HepG2 (cell line): ENCODE data around the gene SRXN1. TPM values are rescaled to one million over a fixed set of nuclear protein-coding genes. Genes with fewer than 3 reads are reported as not detected.

Experiments used
- CHCHD3 ChIP-seq: sonication (generic); formaldehyde crosslinking; IDR thresholded peaks from 2 replicates; pipeline ENCODE4 v1.8.0; 2022; ENCODE audit warnings: mild to moderate bottlenecking, missing genetic modification reagents, moderate library complexity
- HMG20A ChIP-seq: IDR thresholded peaks from 2 replicates; pipeline ENCODE4 v1.6.1; 2016; ENCODE audit warnings: borderline replicate concordance
- KLF13 ChIP-seq: sonication (generic); formaldehyde crosslinking; IDR thresholded peaks from 2 replicates; pipeline ENCODE4 v1.4.0; 2020; ENCODE audit warnings: mild to moderate bottlenecking, missing genetic modification reagents
- LCORL ChIP-seq, 2 experiments: fragments of 450-650 bp in 1 of 2; sonication (generic) in 1 of 2; formaldehyde crosslinking in 1 of 2; IDR thresholded peaks; 2 replicates each; pipeline versions ENCODE4 v1.5.0 to v1.6.1; 2017 to 2020; ENCODE audit warnings: antibody characterized with exemption in 1 of 2, missing genetic modification reagents in 1 of 2
- NR2F6 ChIP-seq, 2 experiments: IDR thresholded peaks; 2 replicates each; pipeline ENCODE4 v1.6.1; 2016; ENCODE audit warnings: antibody characterized with exemption in 1 of 2, mild to moderate bottlenecking in 1 of 2
- RCOR2 ChIP-seq: IDR thresholded peaks from 2 replicates; pipeline ENCODE4 v1.6.1; 2016; ENCODE audit warnings: missing biosample characterization, missing genetic modification reagents
- RFX3 ChIP-seq: IDR thresholded peaks from 2 replicates; pipeline ENCODE4 v1.6.1; 2016; ENCODE audit warnings: missing biosample characterization, missing genetic modification reagents
- TCF7 ChIP-seq: sonication (generic); IDR thresholded peaks from 2 replicates; pipeline ENCODE4 v1.6.1; 2016; ENCODE audit warnings: antibody characterized with exemption, low read depth
- TIGD3 ChIP-seq: sonication (generic); formaldehyde crosslinking; IDR thresholded peaks from 2 replicates; pipeline ENCODE4 v1.5.1; 2020; ENCODE audit warnings: mild to moderate bottlenecking, missing genetic modification reagents, borderline replicate concordance
- TRIM24 ChIP-seq: sonication (generic); formaldehyde crosslinking; IDR thresholded peaks from 2 replicates; pipeline ENCODE4 v1.8.0; 2022; ENCODE audit warnings: mild to moderate bottlenecking, missing genetic modification reagents
- ZC3H13 ChIP-seq: sonication (generic); formaldehyde crosslinking; IDR thresholded peaks from 2 replicates; pipeline ENCODE4 v1.8.1; 2023; ENCODE audit warnings: mild to moderate bottlenecking, missing genetic modification reagents, moderate library complexity
- ZFY ChIP-seq: sonication (generic); formaldehyde crosslinking; IDR thresholded peaks from 2 replicates; pipeline ENCODE4 v1.4.0; 2020; ENCODE audit warnings: missing genetic modification reagents
- ZNF205 ChIP-seq: IDR thresholded peaks from 2 replicates; pipeline ENCODE4 v1.6.1; 2018; ENCODE audit warnings: missing biosample characterization, missing genetic modification reagents
- ZNF224 ChIP-seq: sonication (generic); formaldehyde crosslinking; IDR thresholded peaks from 2 replicates; pipeline ENCODE4 v1.5.0; 2020; ENCODE audit warnings: mild to moderate bottlenecking, missing genetic modification reagents
- ZNF547 ChIP-seq: sonication (generic); formaldehyde crosslinking; IDR thresholded peaks from 2 replicates; pipeline ENCODE4 v1.5.1; 2020; ENCODE audit warnings: mild to moderate bottlenecking, missing genetic modification reagents
- ZNF576 ChIP-seq: sonication (generic); formaldehyde crosslinking; IDR thresholded peaks from 2 replicates; pipeline ENCODE4 v1.4.0; 2020; ENCODE audit warnings: mild to moderate bottlenecking, missing genetic modification reagents
- ZNF703 ChIP-seq: sonication (generic); formaldehyde crosslinking; IDR thresholded peaks from 2 replicates; pipeline ENCODE4 v1.5.1; 2020; ENCODE audit warnings: missing genetic modification reagents, mild to moderate bottlenecking, moderate library complexity, borderline replicate concordance
- ZNF709 ChIP-seq: sonication (generic); formaldehyde crosslinking; IDR thresholded peaks from 2 replicates; pipeline ENCODE4 v1.5.0; 2020; ENCODE audit warnings: mild to moderate bottlenecking, missing genetic modification reagents
- polyA plus RNA-seq, 8 experiments: library from polyadenylated mRNA; depleted of rRNA in 3 of 8; stranded (reverse) in 7 of 8; unstranded in 1 of 8; fragments of >200 nt; fragmentation: Illumina TruSeq in 4 of 8; extraction: Trizol in 4 of 8; gene quantifications; 2 replicates each; pipeline versions ENCODE4 v1.2.1 to v1.2.3, GENCODE V29; 2011 to 2016; ENCODE audit warnings: low read depth in 4 of 8, missing spikeins in 1 of 8, mixed read lengths in 1 of 8; ENCODE audit not compliant: insufficient read depth in 1 of 8
- total RNA-seq, 5 experiments: library from RNA; depleted of rRNA; stranded (reverse); fragments of >200 nt; fragmentation: Illumina TruSeq; extraction: Trizol; gene quantifications; 2 replicates each; pipeline ENCODE4 v1.2.3, GENCODE V29; 2016; ENCODE audit warnings: low read depth in 1 of 5
- TF ChIP-seq, protein P1 (sequence below): sonication (generic); formaldehyde crosslinking; IDR thresholded peaks from 2 replicates; pipeline ENCODE4 v1.5.0; 2020; ENCODE audit warnings: missing genetic modification reagents
- TF ChIP-seq, protein P2 (sequence below): sonication (generic); formaldehyde crosslinking; IDR thresholded peaks from 2 replicates; pipeline ENCODE4 v1.5.0; 2020; ENCODE audit warnings: mild to moderate bottlenecking, missing genetic modification reagents
- TF ChIP-seq, protein P3 (sequence below): sonication (generic); formaldehyde crosslinking; IDR thresholded peaks from 2 replicates; pipeline ENCODE4 v1.4.0; 2020; ENCODE audit warnings: missing genetic modification reagents, borderline replicate concordance
- TF ChIP-seq, protein P4 (sequence below): sonication (generic); formaldehyde crosslinking; conservative IDR thresholded peaks from 2 replicates; pipeline ENCODE4 v1.4.0; 2020; ENCODE audit warnings: missing genetic modification reagents

SRXN1 gene
- total and polyA plus RNA-seq, 2 of the 13 experiments (the other 11 are each of a cell fraction or from before 2014, with no cell fraction given): 29.9 to 87.7 TPM

DNA sequence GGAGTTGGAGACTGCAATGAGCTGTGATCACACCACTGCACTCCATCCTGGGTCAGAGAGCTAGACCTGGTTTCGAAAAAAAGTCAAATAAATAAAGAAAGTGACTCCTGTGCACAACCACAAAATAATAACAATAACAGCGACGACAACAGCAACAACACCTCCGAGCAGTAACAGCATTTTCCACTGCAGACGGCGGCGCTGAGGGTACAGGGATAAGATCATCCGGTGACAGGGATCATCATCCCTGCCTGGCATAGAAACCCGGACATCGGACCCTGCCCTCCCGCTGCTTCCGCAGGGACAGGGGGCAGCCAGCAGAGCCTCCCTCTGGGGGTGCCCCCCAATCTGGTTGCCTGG lies 11.5 kb downstream of the SRXN1 start (continued):
- TF ChIP-seq TRIM24: no peak
- peak; percentile 55; the same call in 1 of the 2 replicates for TF ChIP-seq RCOR2 (CRISPR knock-in tag)
- TF ChIP-seq NR2F6 (IDR thresholded peaks at IDR 0.05): peak; percentile 31
- peak; percentile 67 for TF ChIP-seq NR2F6 (CRISPR knock-in tag; IDR thresholded peaks at IDR 0.05)
- no peak for TF ChIP-seq RFX3 (CRISPR knock-in tag)
- TF ChIP-seq, protein P1, sequence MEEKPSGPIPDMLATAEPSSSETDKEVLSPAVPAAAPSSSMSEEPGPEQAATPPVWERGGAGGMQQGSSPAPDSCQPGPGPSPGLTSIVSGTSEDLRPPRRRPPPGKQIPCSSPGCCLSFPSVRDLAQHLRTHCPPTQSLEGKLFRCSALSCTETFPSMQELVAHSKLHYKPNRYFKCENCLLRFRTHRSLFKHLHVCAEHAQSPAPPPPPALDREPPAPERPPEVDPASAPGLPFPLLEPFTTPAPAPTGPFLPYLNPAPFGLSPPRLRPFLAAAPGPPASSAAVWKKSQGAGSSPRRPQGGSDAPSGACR (CRISPR knock-in tag): peak; percentile 79; the same call in 1 of the 2 replicates
- TF ChIP-seq ZC3H13: no peak
- no peak for TF ChIP-seq TIGD3
- TF ChIP-seq, protein P2, sequence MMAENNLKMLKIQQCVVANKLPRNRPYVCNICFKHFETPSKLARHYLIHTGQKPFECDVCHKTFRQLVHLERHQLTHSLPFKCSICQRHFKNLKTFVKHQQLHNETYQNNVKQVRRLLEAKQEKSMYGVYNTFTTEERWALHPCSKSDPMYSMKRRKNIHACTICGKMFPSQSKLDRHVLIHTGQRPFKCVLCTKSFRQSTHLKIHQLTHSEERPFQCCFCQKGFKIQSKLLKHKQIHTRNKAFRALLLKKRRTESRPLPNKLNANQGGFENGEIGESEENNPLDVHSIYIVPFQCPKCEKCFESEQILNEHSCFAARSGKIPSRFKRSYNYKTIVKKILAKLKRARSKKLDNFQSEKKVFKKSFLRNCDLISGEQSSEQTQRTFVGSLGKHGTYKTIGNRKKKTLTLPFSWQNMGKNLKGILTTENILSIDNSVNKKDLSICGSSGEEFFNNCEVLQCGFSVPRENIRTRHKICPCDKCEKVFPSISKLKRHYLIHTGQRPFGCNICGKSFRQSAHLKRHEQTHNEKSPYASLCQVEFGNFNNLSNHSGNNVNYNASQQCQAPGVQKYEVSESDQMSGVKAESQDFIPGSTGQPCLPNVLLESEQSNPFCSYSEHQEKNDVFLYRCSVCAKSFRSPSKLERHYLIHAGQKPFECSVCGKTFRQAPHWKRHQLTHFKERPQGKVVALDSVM: peak; percentile 96
- TF ChIP-seq CHCHD3 (CRISPR knock-in tag): no peak; the same call in 1 of the 2 replicates
- no peak for TF ChIP-seq ZNF547
- no peak for TF ChIP-seq ZNF703 (CRISPR knock-in tag)
- TF ChIP-seq, protein P3, sequence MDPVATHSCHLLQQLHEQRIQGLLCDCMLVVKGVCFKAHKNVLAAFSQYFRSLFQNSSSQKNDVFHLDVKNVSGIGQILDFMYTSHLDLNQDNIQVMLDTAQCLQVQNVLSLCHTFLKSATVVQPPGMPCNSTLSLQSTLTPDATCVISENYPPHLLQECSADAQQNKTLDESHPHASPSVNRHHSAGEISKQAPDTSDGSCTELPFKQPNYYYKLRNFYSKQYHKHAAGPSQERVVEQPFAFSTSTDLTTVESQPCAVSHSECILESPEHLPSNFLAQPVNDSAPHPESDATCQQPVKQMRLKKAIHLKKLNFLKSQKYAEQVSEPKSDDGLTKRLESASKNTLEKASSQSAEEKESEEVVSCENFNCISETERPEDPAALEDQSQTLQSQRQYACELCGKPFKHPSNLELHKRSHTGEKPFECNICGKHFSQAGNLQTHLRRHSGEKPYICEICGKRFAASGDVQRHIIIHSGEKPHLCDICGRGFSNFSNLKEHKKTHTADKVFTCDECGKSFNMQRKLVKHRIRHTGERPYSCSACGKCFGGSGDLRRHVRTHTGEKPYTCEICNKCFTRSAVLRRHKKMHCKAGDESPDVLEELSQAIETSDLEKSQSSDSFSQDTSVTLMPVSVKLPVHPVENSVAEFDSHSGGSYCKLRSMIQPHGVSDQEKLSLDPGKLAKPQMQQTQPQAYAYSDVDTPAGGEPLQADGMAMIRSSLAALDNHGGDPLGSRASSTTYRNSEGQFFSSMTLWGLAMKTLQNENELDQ: no peak
- no peak for TF ChIP-seq ZNF709 (CRISPR knock-in tag)
- TF ChIP-seq LCORL (IDR thresholded peaks at IDR 0.05): no peak
- TF ChIP-seq LCORL (CRISPR knock-in tag; IDR thresholded peaks at IDR 0.05): peak; percentile 87
- peak; percentile 59; the same call in 1 of the 2 replicates for TF ChIP-seq HMG20A
- TF ChIP-seq ZNF576 (CRISPR knock-in tag): no peak
- no peak for TF ChIP-seq TCF7
- TF ChIP-seq ZNF205 (CRISPR knock-in tag): 0 out of 2 replicates have a peak, but pooled peaks have one; percentile 13
- TF ChIP-seq ZFY (CRISPR knock-in tag): no peak
- TF ChIP-seq ZNF224 (CRISPR knock-in tag): no peak
- TF ChIP-seq KLF13 (CRISPR knock-in tag): no peak
- TF ChIP-seq, protein P4, sequence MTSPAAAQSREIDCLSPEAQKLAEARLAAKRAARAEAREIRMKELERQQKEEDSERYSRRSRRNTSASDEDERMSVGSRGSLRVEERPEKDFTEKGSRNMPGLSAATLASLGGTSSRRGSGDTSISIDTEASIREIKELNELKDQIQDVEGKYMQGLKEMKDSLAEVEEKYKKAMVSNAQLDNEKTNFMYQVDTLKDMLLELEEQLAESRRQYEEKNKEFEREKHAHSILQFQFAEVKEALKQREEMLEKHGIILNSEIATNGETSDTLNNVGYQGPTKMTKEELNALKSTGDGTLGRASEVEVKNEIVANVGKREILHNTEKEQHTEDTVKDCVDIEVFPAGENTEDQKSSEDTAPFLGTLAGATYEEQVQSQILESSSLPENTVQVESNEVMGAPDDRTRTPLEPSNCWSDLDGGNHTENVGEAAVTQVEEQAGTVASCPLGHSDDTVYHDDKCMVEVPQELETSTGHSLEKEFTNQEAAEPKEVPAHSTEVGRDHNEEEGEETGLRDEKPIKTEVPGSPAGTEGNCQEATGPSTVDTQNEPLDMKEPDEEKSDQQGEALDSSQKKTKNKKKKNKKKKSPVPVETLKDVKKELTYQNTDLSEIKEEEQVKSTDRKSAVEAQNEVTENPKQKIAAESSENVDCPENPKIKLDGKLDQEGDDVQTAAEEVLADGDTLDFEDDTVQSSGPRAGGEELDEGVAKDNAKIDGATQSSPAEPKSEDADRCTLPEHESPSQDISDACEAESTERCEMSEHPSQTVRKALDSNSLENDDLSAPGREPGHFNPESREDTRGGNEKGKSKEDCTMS (CRISPR knock-in tag): no peak
